Activated naive CD8-positive, alpha-beta T cell treated with anti-CD3 and anti-CD28 coated beads, Interleukin-2, amount 10 ng/mL, durations not matched to agents 7 days and 5 days (primary cell): ENCODE data around the gene HES3. TPM values are rescaled to one million over a fixed set of nuclear protein-coding genes. Genes with fewer than 3 reads are reported as not detected.

Experiments used
- ATAC-seq: fragments of 150-1000 bp; cut with Tn5 transposase; one replicate; pipeline ENCODE4 v1.10.0; 2021; ENCODE audit warnings: low read depth, moderate library complexity
- POLR2A ChIA-PET: fragments of 350-600 bp; sonication (Branson Sonifier 250); formaldehyde crosslinking; loops from one replicate; lab custom pipeline; 2021; ENCODE audit warnings: antibody characterized with exemption; lab: Charles Lee
- DNase-seq: peaks from one replicate; pipeline ENCODE4 v3.0.0; 2021
- H3K27ac Mint-ChIP-seq: one replicate; pipeline ENCODE4 v1.8.0; 2022; ENCODE audit warnings: mild to moderate bottlenecking, mixed read lengths
- H3K27me3 Mint-ChIP-seq: one replicate; pipeline ENCODE4 v1.8.0; 2022; ENCODE audit warnings: mild to moderate bottlenecking, moderate library complexity, mixed read lengths
- H3K36me3 Mint-ChIP-seq: one replicate; pipeline ENCODE4 v1.8.0; 2021; ENCODE audit warnings: mild to moderate bottlenecking, mixed read lengths
- H3K4me1 Mint-ChIP-seq: one replicate; pipeline ENCODE4 v1.8.0; 2021; ENCODE audit warnings: mixed read lengths
- H3K4me3 Mint-ChIP-seq: one replicate; pipeline ENCODE4 v1.8.0; 2022; ENCODE audit warnings: mild to moderate bottlenecking, moderate library complexity, mixed read lengths
- H3K9me3 Mint-ChIP-seq: one replicate; pipeline ENCODE4 v1.8.0; 2021; ENCODE audit warnings: mixed read lengths
- total RNA-seq, 2 experiments: library from RNA; stranded (reverse); gene quantifications; one replicate each; pipeline ENCODE4 v1.2.3, GENCODE V29; 2021

HES3 gene
- total RNA-seq, 2 experiments from 2014 or later, result not detected

- no peaks in the 10 kb centered on the region for H3K9me3 Mint-ChIP-seq
- no peak overlapping the region for H3K27ac Mint-ChIP-seq
- peaks cover 4% of the 10 kb centered on the region for H3K27me3 Mint-ChIP-seq
- H3K4me1 Mint-ChIP-seq, result peaks cover 6% of the 10 kb centered on the region
- DNase-seq, result no peak
- POLR2A ChIA-PET, result no interaction called here
- H3K4me3 Mint-ChIP-seq, result no peak overlapping the region
- ATAC-seq, result no peak
- no peaks in the 10 kb centered on the region for H3K36me3 Mint-ChIP-seq
Measured at GRCh38 chr1:6266641-6267040, 22.7 kb downstream of the HES3 start.

- H3K27me3 Mint-ChIP-seq, result no peaks in the 10 kb centered on the region
- POLR2A ChIA-PET, result no interaction called here
Measured at GRCh38 chr1:6267686-6268322, 23.8 kb downstream of the HES3 start.

GRCh38 chr1:6268415-6268814 lies 24.4 kb downstream of the HES3 start:
- no peaks in the 10 kb centered on the region for H3K36me3 Mint-ChIP-seq
- ATAC-seq, result no peak
- POLR2A ChIA-PET, result no interaction called here
- no peak overlapping the region for H3K27ac Mint-ChIP-seq
- no peak overlapping the region for H3K4me3 Mint-ChIP-seq
- no peaks in the 10 kb centered on the region for H3K27me3 Mint-ChIP-seq
- H3K4me1 Mint-ChIP-seq, result peaks cover 3% of the 10 kb centered on the region
- H3K9me3 Mint-ChIP-seq, result no peaks in the 10 kb centered on the region
- DNase-seq, result no peak

More at GRCh38 chr1:6267686-6268322, 23.8 kb downstream of the HES3 start:
- no peak overlapping the region for H3K27ac Mint-ChIP-seq
- H3K4me1 Mint-ChIP-seq, result peaks cover 4% of the 10 kb centered on the region
- H3K36me3 Mint-ChIP-seq, result no peaks in the 10 kb centered on the region
- no peaks in the 10 kb centered on the region for H3K9me3 Mint-ChIP-seq
- DNase-seq (no peak), ATAC-seq (no peak)
- H3K4me3 Mint-ChIP-seq, result no peak overlapping the region

- POLR2A ChIA-PET, result no interaction called here
- ATAC-seq (no peak), DNase-seq (no peak)
- Mint-ChIP-seq H3K27ac (no peak overlapping the region), H3K4me1 (no peaks in the 10 kb centered on the region), H3K27me3 (no peaks in the 10 kb centered on the region), H3K36me3 (no peaks in the 10 kb centered on the region), H3K4me3 (no peak overlapping the region), H3K9me3 (no peaks in the 10 kb centered on the region)
Measured at GRCh38 chr1:6269296-6269695, 25.3 kb downstream of the HES3 start.

GRCh38 chr1:6269720-6270400 lies 25.9 kb downstream of the HES3 start:
- DNase-seq, result no peak
- Mint-ChIP-seq H3K36me3 (no peaks in the 10 kb centered on the region), H3K4me3 (no peak overlapping the region), H3K27me3 (no peaks in the 10 kb centered on the region), H3K27ac (no peak overlapping the region), H3K9me3 (no peaks in the 10 kb centered on the region), H3K4me1 (no peaks in the 10 kb centered on the region)
- POLR2A ChIA-PET, result interaction anchor here (0.6 kb wide), 1 partner anchor 197 kb away, joined by 3 read pairs; no protein-coding TSS in a partner anchor
- no peak for ATAC-seq

- Mint-ChIP-seq H3K9me3 (no peaks in the 10 kb centered on the region), H3K27ac (no peak overlapping the region), H3K27me3 (no peaks in the 10 kb centered on the region), H3K4me3 (no peak overlapping the region), H3K36me3 (no peaks in the 10 kb centered on the region), H3K4me1 (no peaks in the 10 kb centered on the region)
- DNase-seq (no peak), ATAC-seq (no peak)
- POLR2A ChIA-PET, result interaction anchor here (0.6 kb wide), 1 partner anchor 196 kb away, joined by 3 read pairs; no protein-coding TSS in a partner anchor
Measured at GRCh38 chr1:6270401-6270800, 26.4 kb downstream of the HES3 start.

GRCh38 chr1:6271006-6271405 lies 27.0 kb downstream of the HES3 start:
- no peaks in the 10 kb centered on the region for H3K4me1 Mint-ChIP-seq
- POLR2A ChIA-PET, result no interaction called here
- DNase-seq (no peak), ATAC-seq (no peak)
- H3K27ac Mint-ChIP-seq, result no peak overlapping the region
- no peak overlapping the region for H3K4me3 Mint-ChIP-seq
- H3K9me3 Mint-ChIP-seq, result no peaks in the 10 kb centered on the region
- H3K36me3 Mint-ChIP-seq, result no peaks in the 10 kb centered on the region
- no peaks in the 10 kb centered on the region for H3K27me3 Mint-ChIP-seq

GRCh38 chr1:6271554-6271953 lies 27.6 kb downstream of the HES3 start:
- no peak overlapping the region for H3K27ac Mint-ChIP-seq
- H3K27me3 Mint-ChIP-seq, result no peaks in the 10 kb centered on the region
- ATAC-seq (no peak), DNase-seq (no peak)
- no peak overlapping the region for H3K4me3 Mint-ChIP-seq
- no peaks in the 10 kb centered on the region for H3K36me3 Mint-ChIP-seq
- POLR2A ChIA-PET, result no interaction called here
- no peaks in the 10 kb centered on the region for H3K4me1 Mint-ChIP-seq
- H3K9me3 Mint-ChIP-seq, result no peaks in the 10 kb centered on the region

GRCh38 chr1:6272452-6272851 lies 28.5 kb downstream of the HES3 start:
- no peak overlapping the region for H3K4me3 Mint-ChIP-seq
- POLR2A ChIA-PET, result no interaction called here
- no peaks in the 10 kb centered on the region for H3K4me1 Mint-ChIP-seq
- no peaks in the 10 kb centered on the region for H3K9me3 Mint-ChIP-seq
- no peaks in the 10 kb centered on the region for H3K36me3 Mint-ChIP-seq
- DNase-seq (no peak), ATAC-seq (no peak)
- H3K27me3 Mint-ChIP-seq, result no peaks in the 10 kb centered on the region
- H3K27ac Mint-ChIP-seq, result no peak overlapping the region

- Mint-ChIP-seq H3K9me3 (no peaks in the 10 kb centered on the region), H3K27me3 (no peaks in the 10 kb centered on the region), H3K4me3 (no peak overlapping the region), H3K4me1 (no peaks in the 10 kb centered on the region), H3K36me3 (peaks cover 2% of the 10 kb centered on the region), H3K27ac (no peak overlapping the region)
- POLR2A ChIA-PET, result no interaction called here
- no peak for ATAC-seq
- DNase-seq, result no peak
Measured at GRCh38 chr1:6272868-6273267, 28.9 kb downstream of the HES3 start.

- Mint-ChIP-seq H3K27ac (no peak overlapping the region), H3K4me3 (no peak overlapping the region), H3K27me3 (no peaks in the 10 kb centered on the region), H3K9me3 (no peaks in the 10 kb centered on the region), H3K36me3 (peaks cover 2% of the 10 kb centered on the region), H3K4me1 (no peaks in the 10 kb centered on the region)
- no peak for ATAC-seq
- POLR2A ChIA-PET, result no interaction called here
- DNase-seq, result no peak
Measured at GRCh38 chr1:6273380-6273891, 29.5 kb downstream of the HES3 start.

GRCh38 chr1:6274102-6274501 lies 30.1 kb downstream of the HES3 start:
- POLR2A ChIA-PET, result no interaction called here
- Mint-ChIP-seq H3K36me3 (peaks cover 2% of the 10 kb centered on the region), H3K27me3 (no peaks in the 10 kb centered on the region), H3K4me3 (no peak overlapping the region), H3K4me1 (no peaks in the 10 kb centered on the region), H3K9me3 (no peaks in the 10 kb centered on the region), H3K27ac (no peak overlapping the region)
- no peak for DNase-seq
- ATAC-seq, result no peak

GRCh38 chr1:6274622-6275139 lies 30.7 kb downstream of the HES3 start:
- DNase-seq (no peak), ATAC-seq (no peak)
- Mint-ChIP-seq H3K9me3 (no peaks in the 10 kb centered on the region), H3K27ac (no peak overlapping the region), H3K27me3 (no peaks in the 10 kb centered on the region), H3K36me3 (peaks cover 4% of the 10 kb centered on the region), H3K4me3 (no peak overlapping the region), H3K4me1 (no peaks in the 10 kb centered on the region)
- POLR2A ChIA-PET, result no interaction called here
